DMS114 treated with DMSO at 0.1 percent for 48 hours (cell line): ENCODE measurements around the gene OPRL1.

Source experiments
- DNase-seq: peaks from one replicate; lab custom pipeline; 2025; ENCODE audit not compliant: unreplicated experiment; lab: John Stamatoyannopoulos, UW

OPRL1 gene

DNA sequence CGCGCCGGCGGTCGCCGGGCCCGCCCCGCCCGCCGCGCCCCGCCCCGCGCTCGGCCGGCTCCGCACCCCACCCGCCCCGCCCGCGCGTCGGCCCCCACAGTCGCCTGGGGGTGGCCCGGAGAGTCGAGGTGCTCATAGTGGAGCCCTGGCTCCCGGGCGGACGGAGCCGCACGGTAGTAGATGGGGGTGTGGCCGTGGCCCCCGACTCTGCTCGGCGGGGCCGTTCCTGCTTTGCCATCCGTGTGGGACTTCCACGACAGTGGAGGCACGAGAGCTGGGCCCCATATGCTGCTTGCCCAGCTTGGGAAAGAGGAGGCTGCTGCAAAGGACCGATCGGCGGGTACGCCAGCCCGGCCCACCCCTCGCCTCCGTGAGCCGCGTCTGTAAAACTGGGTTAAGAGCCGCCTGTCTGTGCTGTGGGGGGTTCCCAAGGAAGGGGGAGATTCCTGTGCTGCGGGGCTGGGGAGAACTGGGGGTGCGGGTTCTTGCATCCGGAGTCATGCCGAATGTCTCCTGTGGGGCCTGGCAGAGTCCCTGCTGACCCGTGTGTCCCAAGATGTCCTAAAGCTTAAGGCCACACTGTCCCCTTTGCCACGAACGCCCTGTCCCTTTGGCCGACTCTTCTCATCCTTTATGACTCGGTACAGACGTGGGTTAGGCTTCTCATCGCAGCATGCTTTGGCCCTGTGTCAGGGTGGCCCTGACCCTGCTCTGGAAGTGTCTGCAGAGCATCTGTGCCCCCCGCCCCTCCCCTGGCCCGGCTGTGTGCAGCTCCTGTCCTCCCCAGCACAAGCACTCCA lies at the start of gene OPRL1:
OPRL1 (plus strand) TSS at position 70 of the 800 bp plus-strand sequence. CDS start 12,639 bp downstream, outside the sequence.
- peak; percentile 16 for DNase-seq

DNA sequence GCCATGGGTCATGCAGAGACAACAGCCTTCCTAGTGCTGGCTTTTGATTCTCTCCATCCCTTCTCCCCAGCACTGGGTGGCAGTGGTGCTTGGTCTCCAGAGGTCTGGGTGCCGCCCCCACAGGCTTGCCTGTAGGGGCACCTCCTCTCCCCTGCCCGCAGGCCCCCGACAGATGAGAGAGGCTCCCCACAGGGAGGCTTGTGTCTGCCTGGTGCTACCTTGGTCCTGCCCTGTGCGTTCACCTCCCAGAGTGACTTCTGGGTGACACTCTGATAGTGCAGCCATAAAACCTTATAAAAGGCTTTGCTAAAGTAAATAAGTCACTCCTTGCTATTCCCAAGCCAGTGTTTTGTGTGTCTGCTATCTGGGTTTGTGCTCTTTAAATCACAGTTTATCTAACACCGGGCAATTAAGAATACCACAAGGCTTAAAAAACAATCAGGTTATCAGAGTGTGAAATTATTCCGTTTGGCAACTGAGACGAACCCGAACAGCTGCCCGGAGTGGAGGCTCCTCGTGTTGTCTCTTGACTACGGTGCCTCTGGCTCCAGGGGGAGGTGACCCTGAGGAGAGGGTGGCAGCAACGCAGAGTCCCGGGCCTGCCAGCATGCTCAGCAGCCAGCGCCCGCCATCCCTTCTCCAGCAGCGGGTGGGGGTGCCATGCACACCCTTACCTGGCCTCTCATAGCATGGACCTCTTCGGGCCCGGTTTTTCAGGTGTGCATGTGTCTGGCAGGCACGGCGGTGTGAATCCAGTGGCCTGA lies 49.3 kb upstream of the OPRL1 start:
- no peak for DNase-seq

DNA sequence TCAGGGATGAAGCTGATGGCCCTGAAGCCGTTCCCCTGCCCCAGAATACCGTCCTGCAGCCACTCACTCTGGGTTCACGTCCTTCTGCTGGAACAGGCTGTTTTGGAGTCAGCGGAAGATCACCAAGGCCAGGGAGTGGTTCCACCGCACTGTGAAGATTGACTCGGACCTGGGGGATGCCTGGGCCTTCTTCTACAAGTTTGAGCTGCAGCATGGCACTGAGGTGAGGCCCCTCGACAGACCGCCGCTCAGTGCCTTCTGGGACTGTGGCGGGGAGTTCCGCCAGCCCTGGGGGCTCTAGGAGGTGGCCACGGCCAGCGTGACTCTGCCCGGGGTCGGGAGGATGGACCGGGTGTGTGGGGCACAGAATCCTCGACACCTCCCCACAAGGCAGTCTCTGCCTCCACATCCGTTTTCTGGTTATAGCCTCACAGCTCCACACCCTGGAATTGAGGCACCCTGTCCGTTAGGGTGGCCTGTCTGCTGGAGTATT lies 48.0 kb upstream of the OPRL1 start:
- no peak for DNase-seq

DNA sequence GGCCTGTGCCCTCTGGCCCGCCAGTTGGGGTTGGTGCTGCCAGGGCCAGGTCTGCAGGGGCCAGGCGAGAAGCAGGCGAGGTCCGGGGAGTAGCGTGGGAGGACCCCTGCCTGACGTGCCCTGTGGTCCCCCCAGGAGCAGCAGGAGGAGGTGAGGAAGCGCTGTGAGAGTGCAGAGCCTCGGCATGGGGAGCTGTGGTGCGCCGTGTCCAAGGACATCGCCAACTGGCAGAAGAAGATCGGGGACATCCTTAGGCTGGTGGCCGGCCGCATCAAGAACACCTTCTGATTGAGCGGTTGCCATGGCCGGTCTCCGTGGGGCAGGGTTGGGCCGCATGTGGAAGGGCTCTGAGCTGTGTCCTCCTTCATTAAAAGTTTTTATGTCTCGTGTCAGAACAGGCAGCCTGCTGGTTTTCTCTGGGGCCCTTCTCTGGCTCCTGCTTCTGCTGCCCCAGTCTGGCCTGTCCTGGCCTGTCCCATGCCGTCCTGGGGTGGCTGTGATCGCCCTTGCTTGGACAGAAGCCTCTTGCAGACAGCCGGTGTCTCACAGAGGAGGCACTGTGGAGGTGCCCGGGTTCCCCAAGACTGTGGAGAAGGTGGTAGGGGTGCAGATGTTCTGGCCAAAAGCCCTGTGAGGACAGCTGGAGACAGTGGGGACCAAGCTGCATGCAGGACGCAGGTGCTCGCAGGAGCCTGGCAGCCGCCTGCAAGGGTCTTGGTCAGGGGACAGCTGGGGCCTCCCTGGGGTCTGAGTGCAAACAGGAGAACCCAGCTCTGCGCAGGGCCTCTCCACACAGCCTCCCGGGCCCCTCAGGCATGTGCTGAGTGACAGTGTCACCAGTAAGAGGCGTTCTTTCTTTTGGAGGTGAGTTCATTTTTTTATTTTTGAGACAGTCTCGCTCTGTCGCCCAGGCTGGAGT lies 46.9 kb upstream of the OPRL1 start:
- no peak for DNase-seq

DNA sequence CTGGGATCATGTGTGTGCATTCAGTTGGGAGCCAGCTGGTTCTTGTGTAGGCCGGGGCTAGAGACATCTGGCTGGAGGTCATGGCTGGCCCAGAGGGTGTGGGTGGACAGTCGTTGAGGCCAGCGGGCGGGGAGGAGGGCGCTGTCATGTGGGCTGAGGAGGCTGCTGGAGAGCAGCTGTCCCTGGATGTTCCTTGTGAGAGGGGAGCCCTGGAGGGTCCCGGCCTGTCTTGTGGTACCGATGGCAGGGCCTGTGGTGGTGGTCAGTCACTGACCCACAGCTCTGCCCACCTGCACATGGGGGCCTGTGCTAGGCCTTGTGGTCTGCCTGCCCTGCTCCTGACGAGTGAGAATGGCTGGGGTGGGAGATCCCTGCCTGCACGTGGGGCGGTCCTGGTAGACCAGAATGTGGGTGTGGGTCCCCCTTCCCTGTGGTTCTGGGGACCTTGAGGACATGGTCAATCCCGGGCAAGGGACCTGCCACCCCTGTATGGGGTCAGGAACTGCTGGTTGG lies 45.8 kb upstream of the OPRL1 start:
- DNase-seq, result no peak

DNA sequence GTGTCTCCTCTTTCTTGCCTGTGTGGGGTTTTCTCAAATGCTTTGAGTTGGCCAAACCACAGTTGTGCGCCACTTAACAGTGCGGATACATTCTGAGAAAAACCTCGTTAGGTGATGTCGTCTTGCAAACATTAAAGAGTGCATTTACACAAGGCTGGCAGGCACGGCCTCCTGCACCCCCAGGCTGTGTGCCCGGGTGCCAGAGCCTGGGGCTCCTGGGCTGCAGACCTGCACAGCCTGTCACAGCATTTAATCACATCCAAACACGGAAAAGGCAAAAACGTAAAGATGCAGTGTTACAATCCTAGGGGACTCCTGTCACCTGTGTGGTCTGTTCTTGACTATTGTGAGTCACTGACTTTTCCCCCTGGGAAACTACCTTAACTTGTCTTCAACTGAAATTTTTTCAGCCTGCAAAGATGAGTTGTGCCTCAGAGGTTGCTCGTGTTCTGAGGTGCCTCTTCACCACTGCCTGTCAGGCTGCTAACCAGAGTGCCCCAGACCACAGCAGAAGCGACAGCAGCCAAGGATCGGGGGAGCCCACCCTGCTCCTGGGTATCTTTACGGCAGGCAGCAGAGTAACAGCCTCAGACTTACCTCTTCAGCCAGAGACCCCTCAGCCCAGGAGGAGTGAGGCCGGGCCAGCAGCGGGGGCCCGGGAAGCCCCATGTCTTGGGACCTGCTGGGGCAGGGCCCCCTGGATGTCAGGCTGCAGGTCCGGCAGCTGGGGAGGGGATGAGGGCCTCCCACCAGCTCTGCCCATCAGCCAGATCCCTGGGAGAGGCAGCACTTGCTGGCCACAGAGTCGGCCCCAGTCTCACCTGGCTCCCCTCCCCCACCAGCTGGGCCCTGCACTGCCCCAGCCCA lies 44.6 kb upstream of the OPRL1 start:
- DNase-seq, result no peak

DNA sequence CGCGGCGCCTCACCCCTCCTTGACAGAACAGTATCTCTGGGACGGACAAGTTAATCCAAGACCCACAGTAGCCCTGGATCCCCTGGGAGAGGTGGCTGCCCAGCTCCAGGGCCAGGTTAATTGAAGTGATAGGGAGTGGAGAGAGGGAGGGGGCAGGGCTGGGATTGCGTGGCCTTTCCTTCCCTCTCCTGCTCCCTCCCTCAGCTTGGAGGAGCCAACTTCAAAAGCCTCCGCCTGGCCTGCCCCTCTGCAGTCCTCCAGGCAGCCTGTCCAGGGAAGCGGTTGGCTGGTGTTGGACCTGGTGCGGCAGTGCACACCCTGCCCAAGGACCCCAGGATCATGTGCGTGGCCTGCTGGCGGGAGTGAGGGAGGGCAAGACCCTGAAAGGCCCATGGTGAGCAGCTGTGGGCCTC lies 43.9 kb upstream of the OPRL1 start, which contains the start of gene C20orf204:
C20orf204 (plus strand) TSS at position 250 of the 413 bp plus-strand sequence; CDS start at position 392, 142 bp downstream.
- DNase-seq, result no peak

DNA sequence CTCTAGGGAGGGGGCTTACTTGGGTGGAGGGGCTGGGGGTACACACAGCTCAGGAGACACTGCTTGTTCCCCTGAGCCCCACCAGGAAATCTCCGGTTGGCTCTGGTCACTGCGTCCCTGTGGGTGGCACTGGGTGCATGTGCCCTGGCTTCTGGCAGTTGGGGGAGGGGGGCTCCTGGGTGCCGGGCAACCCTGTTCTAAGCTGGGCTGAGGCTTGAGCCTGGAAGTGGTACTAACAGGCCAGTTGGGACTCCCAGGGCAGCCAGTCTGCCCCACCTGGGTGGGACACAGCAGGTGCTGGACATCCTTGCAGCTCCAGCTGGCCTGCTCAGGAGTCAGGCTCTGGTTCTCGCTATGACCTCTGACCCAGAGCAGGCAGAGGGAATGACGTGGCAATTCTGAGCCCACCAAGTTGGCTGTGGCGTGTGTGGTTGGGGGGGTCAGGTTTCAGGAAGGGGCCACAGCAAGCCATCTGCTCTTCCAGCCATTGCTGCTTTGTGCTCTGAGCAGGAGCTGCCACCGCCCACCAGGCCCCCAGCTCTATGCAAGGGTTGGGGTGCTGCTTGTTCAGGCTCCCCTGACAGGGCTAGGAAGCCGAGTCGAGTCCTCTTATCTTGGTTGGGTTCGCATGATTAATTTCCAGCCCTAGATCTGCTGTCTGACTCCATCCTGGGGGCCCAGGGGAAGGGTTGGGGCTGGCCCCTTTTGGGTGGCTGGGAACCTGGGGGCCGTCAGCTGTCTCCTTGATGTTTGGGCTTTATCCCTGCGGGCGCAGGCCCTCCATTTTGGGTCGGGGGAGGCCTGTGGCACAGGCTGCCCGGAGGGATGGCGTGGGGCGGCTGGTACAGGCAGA lies 43.3 kb upstream of the OPRL1 start:
- no peak for DNase-seq

DNA sequence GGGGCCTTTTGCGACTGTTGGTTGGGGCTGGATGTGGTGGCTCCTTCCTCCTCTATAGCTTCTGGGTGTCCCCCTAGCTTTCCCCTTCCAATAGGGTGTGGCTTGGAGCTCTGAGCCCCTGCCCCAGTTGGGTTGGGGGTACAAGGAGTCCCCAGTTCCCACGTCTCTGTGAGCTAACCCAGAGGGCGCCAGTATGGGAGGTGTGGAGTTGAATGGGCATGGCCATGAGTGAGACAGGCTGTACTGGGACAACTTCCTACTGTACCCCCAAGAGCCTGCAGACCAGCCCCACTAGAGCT lies 42.7 kb upstream of the OPRL1 start:
- DNase-seq, result no peak

DNA sequence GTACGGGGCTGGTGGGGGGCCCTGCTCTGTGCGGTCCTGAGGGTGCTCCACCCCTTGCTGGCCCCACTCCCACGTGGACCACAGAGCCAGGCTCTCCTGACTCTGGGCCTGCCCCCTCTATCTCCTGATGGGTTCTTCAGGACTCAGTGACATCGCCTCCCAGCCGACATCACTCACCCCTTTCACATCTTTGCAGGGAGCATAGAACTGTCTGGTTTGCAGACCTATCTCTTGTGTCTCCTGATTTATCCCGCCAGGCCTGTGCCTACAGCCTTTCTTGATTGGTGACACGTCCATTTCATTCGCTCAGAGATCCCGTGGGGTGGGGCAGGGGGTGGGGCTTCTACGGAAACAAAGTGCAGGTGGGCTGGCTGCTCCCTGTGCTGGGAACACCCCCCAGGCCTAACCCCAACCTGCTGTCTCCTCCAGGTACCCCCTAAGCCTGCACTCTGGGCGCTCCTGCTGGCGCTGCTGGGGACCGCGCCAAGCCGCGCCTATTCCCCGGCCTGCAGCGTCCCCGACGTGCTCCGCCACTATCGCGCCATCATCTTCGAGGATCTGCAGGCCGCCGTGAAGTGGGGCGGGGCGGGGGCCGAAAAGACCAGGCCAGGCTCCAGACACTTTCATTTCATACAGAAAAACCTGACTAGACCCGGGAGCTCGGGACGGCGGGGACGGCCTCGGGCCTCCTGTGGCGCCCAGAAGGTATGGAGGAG lies 42.2 kb upstream of the OPRL1 start:
- no peak for DNase-seq

DNA sequence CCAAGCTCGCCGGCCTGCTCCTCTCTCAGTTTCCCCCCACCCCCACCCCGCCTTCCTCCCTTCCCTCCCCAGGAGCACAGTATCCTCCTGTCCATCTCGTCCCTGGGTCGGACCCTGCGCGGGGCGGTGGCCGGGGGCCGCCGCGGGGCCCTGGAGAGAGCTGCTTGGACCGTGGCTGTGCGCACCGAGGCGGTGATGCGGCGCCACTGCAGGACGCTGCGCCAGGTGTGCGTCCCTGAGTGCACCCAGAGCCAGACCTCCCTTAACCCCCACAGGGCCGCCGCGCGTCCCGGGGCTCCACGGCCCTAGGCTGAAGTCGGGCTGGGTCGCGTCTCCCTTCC lies 41.7 kb upstream of the OPRL1 start:
- no peak for DNase-seq

DNA sequence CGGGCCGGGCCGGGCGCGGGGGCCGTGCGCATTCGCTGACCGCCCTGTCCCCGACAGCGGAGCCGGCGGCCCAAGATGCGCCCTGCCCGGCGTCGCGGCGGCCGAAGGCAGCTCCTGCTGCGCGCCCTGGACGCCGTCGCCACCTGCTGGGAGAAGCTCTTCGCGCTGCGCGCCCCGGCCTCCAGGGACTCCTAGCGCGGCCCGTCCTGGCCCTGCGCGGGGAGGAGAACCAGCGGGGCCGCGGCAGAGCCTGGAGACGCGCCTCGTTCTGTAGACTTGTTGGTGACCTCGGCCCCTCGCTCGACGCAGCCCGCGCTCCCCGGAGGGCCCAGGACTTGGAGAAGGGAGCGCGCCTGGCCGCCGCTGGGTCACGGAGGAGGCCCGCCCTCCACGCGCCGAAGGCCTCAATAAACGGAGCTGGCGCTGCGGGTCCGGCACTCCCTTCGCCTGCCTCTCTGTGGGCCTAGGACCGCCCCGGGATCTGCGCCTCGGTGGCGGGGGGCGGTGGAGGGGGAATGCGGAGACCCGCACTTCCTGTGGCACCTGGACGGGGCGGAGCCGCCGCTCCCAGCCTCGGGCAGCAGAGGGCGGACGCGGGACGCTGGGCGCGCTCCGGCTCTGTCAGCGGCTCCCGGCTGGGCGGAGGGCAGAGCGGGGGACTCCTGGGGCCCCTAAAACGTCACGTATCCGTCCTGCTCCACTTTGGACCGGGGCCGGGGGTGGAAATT lies 41.2 kb upstream of the OPRL1 start:
- DNase-seq, result no peak

DNA sequence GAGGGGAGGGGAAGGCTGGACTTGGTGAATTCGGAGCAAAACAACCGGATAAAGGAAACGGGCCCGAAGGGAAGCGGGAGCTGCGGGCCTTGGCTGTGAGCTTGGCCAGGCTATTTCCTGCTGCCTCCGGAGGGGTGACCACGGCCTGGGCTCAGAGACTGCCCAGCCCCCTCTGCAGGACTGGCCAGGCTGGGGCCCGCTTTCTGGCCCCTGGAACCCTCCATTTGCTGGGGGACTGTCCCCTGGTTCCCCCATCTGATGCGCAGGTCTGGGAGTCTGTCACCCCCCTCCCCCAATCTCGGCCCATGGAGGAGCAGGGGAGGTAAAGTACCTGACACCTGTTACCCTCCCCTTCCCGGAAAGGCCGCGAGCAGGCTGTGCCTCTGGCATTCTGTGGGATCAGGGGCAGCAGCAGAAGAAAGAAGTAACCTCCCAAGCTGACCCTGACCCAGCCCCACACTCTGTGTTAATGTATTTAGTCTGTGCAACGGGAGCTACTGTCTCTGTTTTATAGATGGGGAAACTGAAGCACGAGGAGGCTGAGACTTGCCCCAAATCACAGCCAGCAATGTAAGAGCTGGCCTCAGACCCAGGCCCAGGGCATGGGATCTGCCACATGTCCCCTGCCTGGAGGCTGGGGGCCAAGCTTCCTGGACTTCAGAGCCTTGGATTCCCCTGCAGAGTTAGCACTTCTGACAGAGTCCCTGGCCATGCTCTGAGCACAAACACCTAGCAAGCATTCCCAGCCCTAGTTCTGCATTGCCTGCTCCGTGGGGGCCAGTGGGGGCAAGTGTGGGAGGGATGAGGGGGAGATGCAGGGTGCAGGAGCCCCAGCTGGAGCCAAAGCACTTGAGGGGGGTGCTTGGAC lies 40.4 kb upstream of the OPRL1 start:
- DNase-seq, result no peak

DNA sequence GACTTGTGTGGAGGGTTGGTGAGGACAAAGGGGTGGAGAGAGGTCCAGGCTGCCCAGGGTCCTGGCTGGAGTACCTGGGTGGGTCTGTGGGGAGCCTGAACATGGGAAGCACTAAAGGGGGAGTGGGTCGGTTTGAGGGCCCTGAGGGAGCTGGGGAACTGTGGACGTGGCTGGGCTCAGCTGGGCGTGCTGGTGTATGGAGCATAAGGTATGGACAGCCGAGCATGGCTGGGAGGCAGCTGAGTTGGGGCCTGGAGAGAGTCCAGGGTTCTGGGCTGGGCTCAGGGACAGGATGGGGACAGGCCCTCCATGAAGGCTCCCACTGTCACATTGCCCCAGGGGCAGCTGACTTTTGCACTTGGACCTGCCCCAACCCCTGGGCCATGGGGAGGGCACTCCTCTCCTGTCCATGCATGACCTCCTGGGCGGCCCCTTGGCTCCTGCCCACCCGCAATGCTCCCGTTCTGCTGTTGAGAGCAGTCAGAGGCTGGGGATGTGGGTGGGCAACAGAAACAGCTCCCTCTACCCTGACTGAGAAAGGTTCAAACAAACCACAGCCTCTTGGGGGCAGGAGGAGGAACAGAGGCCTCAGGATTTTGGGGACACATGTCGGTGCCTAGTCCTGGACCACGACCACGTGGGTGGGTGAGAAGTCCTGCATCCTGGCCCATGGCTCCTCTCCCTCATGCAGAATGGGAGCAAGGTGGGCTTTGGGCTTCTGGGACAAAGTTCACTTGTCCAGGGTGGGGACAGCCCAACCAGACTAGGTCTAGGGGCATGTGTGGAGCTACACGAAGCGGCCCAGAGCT lies 39.4 kb upstream of the OPRL1 start:
- DNase-seq, result no peak

DNA sequence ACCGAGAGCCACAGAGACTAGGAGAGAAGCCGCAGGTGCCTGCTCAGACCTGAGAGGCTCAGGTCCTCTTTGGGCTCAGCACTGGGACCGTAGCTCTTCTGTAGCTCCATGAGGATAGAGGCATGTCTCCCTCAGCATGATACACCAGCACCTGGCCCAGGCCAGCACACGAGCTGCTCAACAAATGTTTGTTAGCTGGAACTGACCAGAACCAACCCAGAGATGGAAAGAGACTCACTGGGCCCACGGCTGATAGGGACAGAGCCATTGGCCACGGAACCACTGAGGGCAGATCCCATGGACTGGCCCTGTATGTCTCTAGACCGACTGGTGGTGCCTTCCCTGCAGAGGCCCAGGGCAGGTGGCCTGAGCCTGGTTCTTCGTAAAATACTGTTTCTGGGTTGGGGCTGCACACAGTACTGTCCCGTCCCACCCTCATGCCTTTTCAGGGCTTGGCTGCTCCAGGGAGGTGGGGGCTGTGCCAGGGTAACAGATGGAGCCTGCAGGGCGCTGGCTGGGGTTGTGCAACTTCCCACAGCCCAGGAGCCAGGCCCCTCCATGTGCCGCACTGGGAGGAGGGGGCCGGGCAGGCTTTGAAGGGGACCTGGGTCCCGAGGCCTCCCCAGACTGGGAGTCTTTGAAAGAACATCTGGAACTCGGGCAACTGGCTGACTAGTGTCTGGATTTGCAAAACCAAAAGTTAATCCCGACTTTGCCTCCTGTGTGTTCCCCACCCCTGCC lies 38.7 kb upstream of the OPRL1 start:
- DNase-seq, result no peak

DNA sequence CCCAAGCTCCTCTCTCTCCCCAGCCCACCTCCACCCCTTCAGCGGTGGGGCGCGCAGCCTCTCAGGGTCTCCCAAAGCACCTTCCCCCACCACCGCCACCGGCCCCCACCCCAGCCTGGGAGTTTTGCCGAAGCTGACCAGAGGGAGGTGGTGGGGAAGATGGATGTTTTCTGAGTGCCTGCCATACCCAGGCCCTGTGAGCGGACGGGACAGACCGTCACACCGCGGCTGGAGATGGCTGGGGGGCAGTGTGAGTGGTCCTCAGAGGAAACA lies 38.2 kb upstream of the OPRL1 start:
- no peak for DNase-seq
